Hepatocyte (in vitro differentiated cells): ENCODE results near the gene SHBG.

Experiments
- EZH2 ChIP-seq: fragments of 200-600 bp; sonication (generic); IDR thresholded peaks from 2 replicates; pipeline ENCODE4 v1.6.1; 2016; ENCODE audit warnings: antibody characterized with exemption, mild to moderate bottlenecking, borderline replicate concordance
- EZH2phosphoT487 ChIP-seq: fragments of 200-600 bp; sonication (generic); IDR thresholded peaks from one replicate; pipeline ENCODE4 v1.6.1; 2018; ENCODE audit warnings: antibody characterized with exemption, mild to moderate bottlenecking, low read depth, moderate library complexity; ENCODE audit not compliant: unreplicated experiment, severe bottlenecking
- TF ChIP-seq, protein P1 (sequence below): fragments of 200-600 bp; sonication (generic); IDR thresholded peaks from 2 replicates; pipeline ENCODE4 v1.5.1; 2016; ENCODE audit warnings: antibody characterized with exemption, mild to moderate bottlenecking; ENCODE audit not compliant: poor library complexity

DNA sequence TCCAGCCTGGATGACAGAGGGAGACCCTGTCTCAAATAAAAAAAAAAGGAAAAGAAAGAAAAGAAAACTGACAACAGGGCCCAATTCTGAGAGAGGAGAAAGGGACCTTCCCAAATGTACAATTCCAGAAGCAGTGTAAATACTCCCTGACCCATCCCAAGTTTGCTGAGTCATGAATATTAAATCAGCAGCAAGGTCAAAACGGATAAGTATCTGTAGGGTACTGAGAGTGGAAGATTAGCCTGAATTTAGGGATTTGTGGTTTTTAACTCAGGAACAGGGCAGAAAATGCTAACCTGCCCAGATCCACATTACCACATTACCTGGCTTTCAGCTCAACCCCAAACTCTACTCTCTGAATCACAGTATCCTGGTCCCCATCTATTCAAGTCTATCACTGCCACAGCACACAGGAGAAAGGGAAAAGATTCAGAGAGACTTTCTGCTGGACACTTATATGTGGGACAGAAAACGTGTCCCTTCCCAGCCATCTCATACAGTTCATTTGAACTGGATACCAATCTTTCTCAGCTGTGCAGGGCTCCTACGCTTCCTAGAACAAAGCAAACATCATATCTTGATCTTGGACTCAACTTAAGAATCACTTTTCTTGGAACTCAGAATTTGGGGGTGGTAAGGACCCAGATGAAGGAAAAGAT, 18.2 kb upstream of the SHBG start:
- TF ChIP-seq, protein P1, sequence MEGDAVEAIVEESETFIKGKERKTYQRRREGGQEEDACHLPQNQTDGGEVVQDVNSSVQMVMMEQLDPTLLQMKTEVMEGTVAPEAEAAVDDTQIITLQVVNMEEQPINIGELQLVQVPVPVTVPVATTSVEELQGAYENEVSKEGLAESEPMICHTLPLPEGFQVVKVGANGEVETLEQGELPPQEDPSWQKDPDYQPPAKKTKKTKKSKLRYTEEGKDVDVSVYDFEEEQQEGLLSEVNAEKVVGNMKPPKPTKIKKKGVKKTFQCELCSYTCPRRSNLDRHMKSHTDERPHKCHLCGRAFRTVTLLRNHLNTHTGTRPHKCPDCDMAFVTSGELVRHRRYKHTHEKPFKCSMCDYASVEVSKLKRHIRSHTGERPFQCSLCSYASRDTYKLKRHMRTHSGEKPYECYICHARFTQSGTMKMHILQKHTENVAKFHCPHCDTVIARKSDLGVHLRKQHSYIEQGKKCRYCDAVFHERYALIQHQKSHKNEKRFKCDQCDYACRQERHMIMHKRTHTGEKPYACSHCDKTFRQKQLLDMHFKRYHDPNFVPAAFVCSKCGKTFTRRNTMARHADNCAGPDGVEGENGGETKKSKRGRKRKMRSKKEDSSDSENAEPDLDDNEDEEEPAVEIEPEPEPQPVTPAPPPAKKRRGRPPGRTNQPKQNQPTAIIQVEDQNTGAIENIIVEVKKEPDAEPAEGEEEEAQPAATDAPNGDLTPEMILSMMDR = no peak
- TF ChIP-seq EZH2 (no peak), EZH2phosphoT487 (no peak)
